B cell (primary cell): ENCODE measurements around the gene ABCG1.

ENCODE experiments used
- CTCF ChIP-seq: fragments of 200-600 bp; IDR thresholded peaks from one replicate; pipeline ENCODE4 v1.8.0; 2022; ENCODE audit warnings: antibody characterized with exemption, mild to moderate bottlenecking
- EZH2 ChIP-seq: IDR thresholded peaks from 2 replicates; pipeline ENCODE4 v1.6.1; 2012; ENCODE audit warnings: borderline replicate concordance, low read depth, mild to moderate bottlenecking, moderate library complexity, low read length; ENCODE audit not compliant: insufficient read depth, poor library complexity, severe bottlenecking

DNA sequence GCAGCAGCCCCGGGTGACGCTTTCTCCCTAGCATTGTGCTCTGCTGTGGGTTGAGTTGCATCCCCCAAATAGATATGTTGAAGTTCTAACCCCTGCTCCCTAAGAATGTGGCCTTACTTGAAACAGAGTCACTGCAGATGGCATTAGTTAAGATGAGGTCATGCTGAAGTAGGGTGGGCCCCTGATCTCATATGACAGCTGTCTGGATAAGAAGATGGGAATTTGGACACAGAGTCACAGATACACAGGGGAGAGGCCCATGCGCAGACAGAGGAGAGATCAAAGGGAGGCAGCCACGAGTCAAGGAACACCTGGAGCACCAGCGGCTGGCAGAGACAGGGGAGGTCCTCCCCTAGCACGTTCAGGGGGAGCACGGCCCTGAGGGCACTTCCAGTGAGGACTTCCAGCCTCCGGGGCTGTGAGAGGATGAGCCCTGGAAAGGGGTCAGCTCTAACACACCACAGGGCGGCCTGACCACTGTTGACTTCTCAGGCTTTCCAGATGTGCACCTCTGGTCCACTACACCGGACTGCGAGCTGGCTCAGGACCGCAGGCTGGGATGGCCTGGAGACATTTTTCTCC is 46.4 kb downstream of the ABCG1 start:
- TF ChIP-seq EZH2 (no peak), CTCF (no peak)
